Tibial artery (tissue), 4 donors: ENCODE measurements around the gene RBP5.
A peak's percentile ranks its signal among the peaks of the same experiment; 100 is the strongest.

ENCODE experiments used
- DNase-seq, 2 donors: peaks; one replicate each; pipeline ENCODE4 v3.0.0-alpha.2; 2019
- H3K27ac ChIP-seq, 2 donors: fragments of 200-600 bp; sonication (generic) in 1 of 2; 1 replicate in 1 of 2; 2 replicates in 1 of 2; pipeline ENCODE4 v1.5.1; 2018 to 2019; ENCODE audit warnings: mild to moderate bottlenecking in 1 of 2
- H3K27me3 ChIP-seq, 2 donors: fragments of 200-600 bp; sonication (generic) in 1 of 2; one replicate each; pipeline versions ENCODE4 v1.5.1 to v1.6.0; 2016 to 2019
- H3K36me3 ChIP-seq, 3 donors: fragments of 200-600 bp; sonication (generic) in 2 of 3; one replicate each; pipeline ENCODE4 v1.5.1; 2016 to 2019; ENCODE audit warnings: mild to moderate bottlenecking in 2 of 3
- H3K4me1 ChIP-seq, 4 donors: fragments of 200-600 bp; sonication (generic) in 2 of 4; 1 replicate in 3 of 4; 2 replicates in 1 of 4; pipeline ENCODE4 v1.5.1; 2016 to 2019
- H3K4me3 ChIP-seq, 2 donors: fragments of 200-600 bp; sonication (generic) in 1 of 2; 1 replicate in 1 of 2; 2 replicates in 1 of 2; pipeline ENCODE4 v1.5.1; 2018 to 2019; ENCODE audit warnings: mild to moderate bottlenecking in 2 of 2
- H3K9me3 ChIP-seq, 3 donors: fragments of 200-600 bp; sonication (generic) in 1 of 3; one replicate each; pipeline ENCODE4 v1.5.1; 2016 to 2019
- intact Hi-C: fragments of 100-400 bp; cut with DNase I; formaldehyde crosslinking; loops from one replicate; pipeline ENCODE4 v1.15.0; 2023; ENCODE audit warnings: low total_unique reads
- TF ChIP-seq, protein P1 (sequence below), 2 experiments: fragments of 200-600 bp in 1 of 2; fragments of 450-650 bp in 1 of 2; IDR thresholded peaks; one replicate each; pipeline ENCODE4 v1.5.1; 2017 to 2019; ENCODE audit warnings: antibody characterized with exemption in 2 of 2, mild to moderate bottlenecking in 1 of 2, moderate library complexity in 1 of 2

Gene RBP5

DNA sequence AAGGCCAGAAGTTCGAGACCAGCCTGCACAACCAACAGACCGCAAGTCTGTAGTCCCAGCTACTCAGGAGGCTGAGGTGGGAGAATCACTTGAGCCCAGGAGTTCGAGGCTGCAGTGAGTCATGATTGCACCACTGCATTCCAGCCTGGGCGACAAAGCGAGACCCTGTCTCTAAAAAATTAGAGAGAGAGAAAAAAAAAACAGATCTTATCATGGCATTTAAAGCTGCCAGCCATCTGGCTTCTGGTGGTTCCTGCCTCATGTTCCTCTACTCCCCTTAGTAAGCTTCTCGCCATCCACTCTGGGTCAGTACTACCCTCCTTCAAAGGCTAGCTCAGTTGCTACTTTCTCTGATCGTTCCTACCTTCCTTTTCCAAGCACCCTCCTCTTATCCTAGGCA is 17.5 kb upstream of the RBP5 start:
- intact Hi-C loops = no loop called here
- H3K27ac ChIP-seq = no peak overlapping the region
- peaks cover 0 to 69% (median 42%) of the 10 kb centered on the region in 3 donors for H3K36me3 ChIP-seq
- no peaks in the 10 kb centered on the region for H3K4me1 ChIP-seq
- no peak overlapping the region for H3K4me3 ChIP-seq
- H3K9me3 ChIP-seq = no peaks in the 10 kb centered on the region
- peak in 1 of 2 donors; percentile 10 for DNase-seq
- no peaks in the 10 kb centered on the region for H3K27me3 ChIP-seq
- TF ChIP-seq, protein P1, sequence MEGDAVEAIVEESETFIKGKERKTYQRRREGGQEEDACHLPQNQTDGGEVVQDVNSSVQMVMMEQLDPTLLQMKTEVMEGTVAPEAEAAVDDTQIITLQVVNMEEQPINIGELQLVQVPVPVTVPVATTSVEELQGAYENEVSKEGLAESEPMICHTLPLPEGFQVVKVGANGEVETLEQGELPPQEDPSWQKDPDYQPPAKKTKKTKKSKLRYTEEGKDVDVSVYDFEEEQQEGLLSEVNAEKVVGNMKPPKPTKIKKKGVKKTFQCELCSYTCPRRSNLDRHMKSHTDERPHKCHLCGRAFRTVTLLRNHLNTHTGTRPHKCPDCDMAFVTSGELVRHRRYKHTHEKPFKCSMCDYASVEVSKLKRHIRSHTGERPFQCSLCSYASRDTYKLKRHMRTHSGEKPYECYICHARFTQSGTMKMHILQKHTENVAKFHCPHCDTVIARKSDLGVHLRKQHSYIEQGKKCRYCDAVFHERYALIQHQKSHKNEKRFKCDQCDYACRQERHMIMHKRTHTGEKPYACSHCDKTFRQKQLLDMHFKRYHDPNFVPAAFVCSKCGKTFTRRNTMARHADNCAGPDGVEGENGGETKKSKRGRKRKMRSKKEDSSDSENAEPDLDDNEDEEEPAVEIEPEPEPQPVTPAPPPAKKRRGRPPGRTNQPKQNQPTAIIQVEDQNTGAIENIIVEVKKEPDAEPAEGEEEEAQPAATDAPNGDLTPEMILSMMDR (IDR thresholded peaks at IDR 0.05) = no peak

DNA sequence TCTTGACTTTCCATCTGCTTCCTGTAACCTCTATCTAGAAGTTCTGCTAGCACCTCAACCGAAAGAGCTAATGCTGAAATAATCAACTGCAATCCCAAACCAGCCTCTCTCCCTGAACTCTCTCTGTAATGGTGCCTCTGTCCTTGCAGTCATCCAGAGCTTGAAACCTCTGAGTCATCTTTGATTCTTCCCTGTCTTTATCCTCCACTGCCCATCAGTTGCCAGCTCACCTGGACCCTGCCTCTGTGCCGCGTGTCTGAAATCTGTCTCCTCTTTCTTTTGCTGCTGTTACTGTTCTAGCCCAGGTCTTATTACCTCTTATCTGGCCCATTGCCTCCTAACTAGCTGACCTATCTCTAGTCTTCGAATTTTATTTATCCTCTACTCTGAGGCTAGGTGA is 17.0 kb upstream of the RBP5 start:
- Histone ChIP-seq H3K27me3 (no peaks in the 10 kb centered on the region), H3K9me3 (no peaks in the 10 kb centered on the region), H3K4me1 (no peaks in the 10 kb centered on the region), H3K36me3 (peaks cover 0 to 69% (median 36%) of the 10 kb centered on the region in 3 donors), H3K27ac (no peak overlapping the region), H3K4me3 (no peak overlapping the region)
- intact Hi-C loops = no loop called here
- TF ChIP-seq, protein P1 (IDR thresholded peaks at IDR 0.05) = no peak
- peak in 1 of 2 donors; percentile 10 for DNase-seq

DNA sequence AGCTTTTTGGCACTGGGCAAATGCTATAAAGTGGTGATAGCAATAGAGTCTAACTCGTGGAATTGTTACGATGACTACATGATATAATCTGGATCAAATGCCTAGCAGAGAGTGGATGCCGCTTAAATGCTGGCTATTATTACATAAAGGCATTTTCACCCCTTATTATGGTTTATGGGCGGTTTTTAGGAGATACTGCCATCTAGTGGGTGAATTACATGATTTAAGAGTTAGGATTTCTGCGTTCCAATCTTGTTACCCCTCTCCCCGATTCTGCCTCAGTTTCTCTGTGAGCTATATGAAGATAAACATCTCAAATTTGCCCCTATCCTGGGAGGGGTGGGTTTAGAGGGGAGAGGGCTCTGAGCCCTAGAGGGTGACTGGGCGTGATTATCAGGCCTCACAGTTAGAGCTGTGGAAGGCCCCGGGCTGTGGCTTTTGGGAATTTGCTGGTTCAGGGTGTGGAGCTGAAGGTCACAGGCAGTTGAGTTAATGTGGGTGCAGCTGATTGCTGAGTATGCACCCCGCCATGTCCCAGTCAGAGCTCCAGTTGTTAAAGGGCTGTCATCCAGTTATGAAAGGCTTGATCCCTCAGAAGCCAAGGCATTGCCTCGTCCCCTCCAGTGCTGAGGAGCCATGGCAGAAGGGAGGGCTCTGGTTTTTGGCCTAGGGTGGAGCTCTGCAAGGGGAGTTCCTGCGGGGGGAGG is 15.9 kb upstream of the RBP5 start:
- DNase-seq = peak in 1 of 2 donors; percentile 33
- intact Hi-C loops = no loop called here
- Histone ChIP-seq H3K4me3 (no peak overlapping the region), H3K27ac (no peak overlapping the region), H3K9me3 (no peaks in the 10 kb centered on the region), H3K36me3 (peaks cover 0 to 59% (median 26%) of the 10 kb centered on the region in 3 donors), H3K27me3 (no peaks in the 10 kb centered on the region), H3K4me1 (no peaks in the 10 kb centered on the region)
- TF ChIP-seq, protein P1 (IDR thresholded peaks at IDR 0.05) = peak; percentile 49 to 50

DNA sequence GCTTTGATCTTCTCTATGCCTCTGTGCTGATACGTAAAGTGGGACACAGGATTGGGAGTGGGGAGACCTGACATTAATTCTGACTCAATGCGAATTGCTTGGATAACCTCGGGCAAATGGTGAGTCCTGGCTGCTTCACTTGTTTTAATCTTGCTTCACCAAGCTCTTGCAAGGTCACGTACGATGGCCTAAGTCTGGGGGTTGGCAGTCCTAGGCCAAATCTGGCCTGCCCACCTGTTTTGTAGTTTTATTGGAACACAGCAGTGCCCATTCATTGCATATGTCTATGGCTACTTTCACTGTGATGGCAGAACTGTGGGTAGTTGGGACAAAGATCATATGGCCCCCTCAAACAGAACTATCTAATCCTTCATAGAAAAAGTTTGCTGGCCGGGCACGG is 14.9 kb upstream of the RBP5 start:
- intact Hi-C loops = no loop called here
- peak in 1 of 2 donors; percentile 45 for DNase-seq
- Histone ChIP-seq H3K9me3 (no peaks in the 10 kb centered on the region), H3K4me1 (no peaks in the 10 kb centered on the region), H3K36me3 (peaks cover 0 to 53% (median 16%) of the 10 kb centered on the region in 3 donors), H3K27ac (no peak overlapping the region), H3K4me3 (no peak overlapping the region), H3K27me3 (no peaks in the 10 kb centered on the region)
- TF ChIP-seq, protein P1 (IDR thresholded peaks at IDR 0.05) = no peak

DNA sequence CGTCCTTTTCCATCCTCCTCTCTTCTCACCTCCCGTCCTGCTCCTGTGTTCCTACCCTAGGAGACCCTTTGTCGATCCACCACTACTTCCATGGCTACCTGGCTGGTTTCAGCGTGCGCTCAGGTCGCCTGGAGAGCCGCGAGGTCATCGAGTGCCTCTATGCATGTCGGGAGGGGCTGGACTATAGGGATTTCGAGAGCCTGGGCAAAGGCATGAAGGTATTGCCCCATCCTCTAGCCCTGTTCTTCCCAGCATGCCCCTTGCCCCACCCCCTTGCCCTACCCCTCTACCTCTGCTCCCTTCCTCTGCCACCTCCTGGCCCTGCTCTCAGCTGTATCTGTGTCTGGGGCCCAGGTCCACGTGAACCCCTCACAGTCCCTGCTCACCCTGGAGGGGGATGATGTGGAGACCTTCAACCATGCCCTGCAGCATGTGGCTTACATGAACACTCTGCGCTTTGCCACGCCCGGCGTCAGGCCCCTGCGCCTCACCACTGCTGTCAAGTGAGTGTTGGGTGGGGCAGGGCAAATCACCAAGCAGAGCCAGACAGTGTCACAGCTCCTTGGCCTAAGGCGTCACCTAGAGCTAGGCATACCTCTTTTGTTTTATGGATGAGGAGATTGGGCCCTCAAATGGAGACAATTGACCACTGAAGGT is 14.2 kb upstream of the RBP5 start:
- H3K9me3 ChIP-seq = no peaks in the 10 kb centered on the region
- no peaks in the 10 kb centered on the region for H3K27me3 ChIP-seq
- no peak overlapping the region for H3K4me3 ChIP-seq
- no peak overlapping the region for H3K27ac ChIP-seq
- H3K4me1 ChIP-seq = no peaks in the 10 kb centered on the region
- DNase-seq = peak in 1 of 2 donors; percentile 49
- TF ChIP-seq, protein P1 (IDR thresholded peaks at IDR 0.05) = no peak
- intact Hi-C loops = no loop called here
- peaks cover 0 to 56% (median 15%) of the 10 kb centered on the region in 3 donors for H3K36me3 ChIP-seq
